ENCODE data around the gene HYI.

- TF ChIP-seq, protein P1, sequence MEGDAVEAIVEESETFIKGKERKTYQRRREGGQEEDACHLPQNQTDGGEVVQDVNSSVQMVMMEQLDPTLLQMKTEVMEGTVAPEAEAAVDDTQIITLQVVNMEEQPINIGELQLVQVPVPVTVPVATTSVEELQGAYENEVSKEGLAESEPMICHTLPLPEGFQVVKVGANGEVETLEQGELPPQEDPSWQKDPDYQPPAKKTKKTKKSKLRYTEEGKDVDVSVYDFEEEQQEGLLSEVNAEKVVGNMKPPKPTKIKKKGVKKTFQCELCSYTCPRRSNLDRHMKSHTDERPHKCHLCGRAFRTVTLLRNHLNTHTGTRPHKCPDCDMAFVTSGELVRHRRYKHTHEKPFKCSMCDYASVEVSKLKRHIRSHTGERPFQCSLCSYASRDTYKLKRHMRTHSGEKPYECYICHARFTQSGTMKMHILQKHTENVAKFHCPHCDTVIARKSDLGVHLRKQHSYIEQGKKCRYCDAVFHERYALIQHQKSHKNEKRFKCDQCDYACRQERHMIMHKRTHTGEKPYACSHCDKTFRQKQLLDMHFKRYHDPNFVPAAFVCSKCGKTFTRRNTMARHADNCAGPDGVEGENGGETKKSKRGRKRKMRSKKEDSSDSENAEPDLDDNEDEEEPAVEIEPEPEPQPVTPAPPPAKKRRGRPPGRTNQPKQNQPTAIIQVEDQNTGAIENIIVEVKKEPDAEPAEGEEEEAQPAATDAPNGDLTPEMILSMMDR (IDR thresholded peaks at IDR 0.05), result no peak
- no peak for TF ChIP-seq POLR2AphosphoS5 (IDR thresholded peaks at IDR 0.05)
- TF ChIP-seq POLR2A (IDR thresholded peaks at IDR 0.05), result no peak
- no peak for TF ChIP-seq EP300 (IDR thresholded peaks at IDR 0.05)
Measured at GRCh38 chr1:43419627-43420425, 33.9 kb downstream of the HYI start.
